GM19455 (cell line): ENCODE data around the gene FIS1.
"Not testable (repeated sequence)": the region's sequence is repeated elsewhere in the genome, so short reads cannot be mapped to it uniquely, and the experiment has no call there.

Experiments
- ATAC-seq: cut with Tn5 transposase; IDR thresholded peaks from one replicate; pipeline ENCODE4 v1.9.1; 2021; ENCODE audit not compliant: unreplicated experiment

Gene FIS1

GRCh38 chr7:101244375-101245146 is at the start of gene FIS1:
Gene FIS1, minus strand, starts transcription at chr7:101245081. Its CDS starts 77 bp downstream, at chr7:101245004.
- peak; percentile 94 for ATAC-seq

DNA sequence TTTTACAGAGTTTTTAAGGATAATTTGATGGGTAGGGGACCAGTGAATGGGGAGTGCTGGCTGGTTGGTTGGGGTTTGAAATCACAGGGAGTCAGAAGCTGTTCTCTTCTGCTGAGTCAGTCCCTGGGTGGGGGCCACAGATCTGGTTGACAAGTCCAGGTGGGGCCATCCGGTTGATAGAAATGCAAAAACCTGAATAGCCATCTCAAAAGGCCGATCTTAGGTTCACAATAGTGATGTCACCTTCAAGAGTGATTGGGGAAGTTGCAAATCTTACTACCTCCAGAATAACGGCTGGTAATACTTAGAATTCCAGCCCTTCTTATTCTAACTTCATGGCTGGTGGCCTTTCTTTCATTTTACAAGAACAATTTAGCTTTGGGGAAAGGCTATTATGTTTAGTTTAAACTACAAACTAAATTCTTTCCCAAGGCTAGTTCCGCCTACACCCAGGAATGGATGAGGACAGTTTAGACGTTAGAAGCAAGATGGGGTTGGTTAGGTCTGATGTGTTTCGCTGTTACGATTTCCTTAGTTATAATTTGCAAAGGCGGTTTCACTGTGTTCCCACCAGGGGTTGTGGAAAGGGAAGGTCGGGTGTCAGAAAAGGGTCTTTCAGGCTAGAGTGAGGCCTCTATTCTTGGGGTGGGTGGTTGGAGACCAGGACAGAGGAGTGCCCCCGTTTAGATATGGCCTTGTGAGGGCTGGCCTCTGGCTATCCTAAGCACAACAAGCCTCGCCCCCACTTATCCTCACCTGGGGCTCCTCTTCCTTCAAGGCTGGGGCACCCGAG is 49.4 kb upstream of the FIS1 start:
- ATAC-seq, result no peak

- ATAC-seq, result not testable (repeated sequence)
Observed at GRCh38 chr7:101293069-101294021, 48.5 kb upstream of the FIS1 start.

GRCh38 chr7:101292566-101292965 is 47.7 kb upstream of the FIS1 start:
- not testable (repeated sequence) for ATAC-seq

- ATAC-seq, result not testable (repeated sequence)
Observed at GRCh38 chr7:101290186-101291037, 45.5 kb upstream of the FIS1 start.

DNA sequence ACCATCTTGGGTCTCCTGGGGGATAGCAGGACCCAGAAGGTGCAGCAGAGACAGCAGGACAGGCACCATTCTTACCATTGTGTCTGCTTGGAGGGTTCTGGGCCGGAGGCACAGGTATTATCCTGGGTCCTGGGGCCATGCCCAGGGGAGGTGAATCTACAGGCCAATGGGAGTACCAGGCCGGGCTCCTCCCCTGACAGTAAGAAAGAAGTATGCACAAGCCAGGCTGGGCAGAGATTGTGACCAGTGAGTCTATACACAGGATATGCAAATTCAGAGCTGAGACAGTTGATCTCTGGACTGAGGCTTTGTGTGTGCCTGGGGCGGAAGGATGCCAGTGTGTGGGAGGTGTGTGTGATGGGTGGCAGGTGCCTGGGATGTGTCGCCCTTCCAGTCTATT is 44.8 kb upstream of the FIS1 start:
- ATAC-seq, result not testable (repeated sequence)

GRCh38 chr7:101288439-101288838 is 43.6 kb upstream of the FIS1 start:
- ATAC-seq, result no peak

DNA sequence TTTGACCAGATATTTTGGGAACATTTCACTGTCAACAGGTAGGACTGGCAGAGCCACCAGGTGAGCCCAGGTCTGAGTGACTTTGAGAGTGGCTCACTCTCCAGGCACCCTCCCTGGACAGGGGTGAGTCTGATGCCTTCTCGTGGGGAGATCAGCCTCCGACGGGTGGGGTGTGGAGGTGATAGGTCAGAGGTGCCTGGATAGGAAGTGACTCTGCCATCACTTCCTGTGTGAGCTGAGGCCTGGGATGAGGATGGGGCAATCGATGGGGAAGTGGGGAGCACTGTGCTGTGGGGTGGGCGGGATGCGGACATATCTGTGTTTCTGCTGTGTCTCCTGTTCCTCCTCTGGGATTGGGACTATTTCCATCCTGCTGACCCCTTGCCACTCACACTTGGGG is 42.2 kb upstream of the FIS1 start:
- no peak for ATAC-seq

DNA sequence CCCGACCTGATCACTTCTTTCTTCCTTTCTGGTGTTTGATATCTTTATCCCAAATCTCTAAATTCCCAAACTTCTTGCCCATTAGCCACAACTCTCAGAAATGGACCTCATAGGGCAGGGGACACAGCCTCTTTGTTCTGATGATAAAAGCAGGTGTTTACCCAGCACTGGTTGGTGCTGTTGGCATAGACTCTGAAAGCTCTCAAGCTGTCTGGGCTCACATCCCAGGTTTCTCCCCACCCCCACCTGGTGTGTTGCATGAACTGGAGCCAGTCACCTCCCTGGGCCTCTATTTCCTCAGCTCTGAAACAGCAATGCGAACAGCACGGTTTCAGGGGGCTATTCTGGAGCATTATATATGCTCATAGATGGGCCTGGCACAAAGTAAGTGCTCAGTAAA is 41.0 kb upstream of the FIS1 start:
- ATAC-seq, result not testable (repeated sequence)

DNA sequence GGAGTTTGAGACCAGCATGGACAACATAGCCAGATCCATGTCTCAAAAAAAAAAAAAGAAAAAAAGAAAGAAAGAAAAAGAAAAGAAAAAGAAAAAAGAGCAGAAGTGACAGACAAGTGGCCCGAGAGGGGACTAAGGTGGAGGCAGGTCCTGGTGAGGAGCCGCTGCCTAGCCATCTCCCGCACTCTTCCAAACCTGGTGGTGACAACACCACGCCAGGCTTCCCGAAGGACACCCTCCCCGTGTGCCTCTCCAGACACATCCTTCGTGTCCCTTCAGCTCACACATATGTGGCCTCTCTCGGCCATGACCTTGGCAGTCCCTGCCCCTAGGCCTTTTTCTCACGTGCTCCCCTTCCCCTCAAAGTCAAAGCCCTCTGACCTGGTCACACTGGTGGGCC is 40.3 kb upstream of the FIS1 start:
- ATAC-seq, result no peak

DNA sequence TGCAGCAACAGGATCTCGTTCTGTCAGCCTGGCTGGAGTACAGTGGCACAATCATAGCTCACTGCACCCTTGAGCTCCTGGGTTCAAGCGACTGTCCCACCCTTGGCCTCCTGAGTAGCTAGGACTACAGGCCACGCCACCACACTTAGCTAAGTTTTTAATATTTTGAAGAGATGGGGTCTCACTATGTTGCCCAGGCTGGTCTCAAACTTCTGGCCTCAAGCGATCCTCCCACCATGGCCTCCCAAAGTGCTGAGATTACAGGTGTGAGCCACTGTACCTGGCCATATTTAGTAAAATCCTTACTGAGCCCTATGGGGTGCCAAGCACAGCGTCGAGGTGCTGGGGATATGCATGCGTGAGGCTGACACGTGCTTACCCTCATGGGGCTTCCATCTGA is 36.0 kb upstream of the FIS1 start:
- not testable (repeated sequence) for ATAC-seq

GRCh38 chr7:101278461-101279292 is 33.8 kb upstream of the FIS1 start:
- no peak for ATAC-seq

- no peak for ATAC-seq
Observed at GRCh38 chr7:101277155-101277554, 32.3 kb upstream of the FIS1 start.

DNA sequence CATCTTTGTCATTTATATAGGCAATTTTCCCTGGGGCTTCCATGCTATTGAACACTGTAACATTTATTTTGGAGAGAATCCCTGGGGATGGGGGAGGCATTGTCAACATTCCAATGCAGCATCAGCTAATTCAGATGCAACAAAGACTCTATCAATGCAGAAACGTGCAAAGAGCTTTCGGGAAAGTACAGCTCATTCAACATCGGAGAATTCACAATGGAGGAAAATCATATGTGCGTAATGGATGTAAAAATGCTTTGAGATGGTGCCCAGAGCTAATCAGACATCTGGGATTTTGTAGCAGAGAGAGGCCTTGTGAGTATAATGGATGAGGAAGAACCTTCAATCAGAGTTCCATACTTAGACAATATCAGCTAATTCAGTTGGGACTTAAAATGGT is 28.3 kb upstream of the FIS1 start:
- ATAC-seq, result no peak

DNA sequence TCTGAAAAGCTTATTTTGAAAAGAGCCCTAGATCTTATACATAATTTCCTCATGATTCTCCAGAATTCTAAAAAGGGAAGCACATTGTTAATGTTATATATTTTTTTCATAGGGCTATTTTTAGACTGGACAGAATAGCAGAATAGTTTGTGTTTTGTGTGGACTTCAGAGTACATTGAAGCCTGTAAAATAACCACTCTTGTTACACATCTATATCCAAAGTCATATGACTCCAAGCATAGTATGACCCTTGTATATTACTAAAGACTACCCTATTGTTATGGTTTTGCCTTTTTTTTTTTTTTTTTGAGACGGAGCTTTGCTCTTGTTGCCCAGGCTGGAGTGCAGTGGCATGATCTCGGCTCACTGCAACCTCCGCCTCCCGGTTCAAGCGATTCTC is 26.1 kb upstream of the FIS1 start:
- ATAC-seq, result no peak

DNA sequence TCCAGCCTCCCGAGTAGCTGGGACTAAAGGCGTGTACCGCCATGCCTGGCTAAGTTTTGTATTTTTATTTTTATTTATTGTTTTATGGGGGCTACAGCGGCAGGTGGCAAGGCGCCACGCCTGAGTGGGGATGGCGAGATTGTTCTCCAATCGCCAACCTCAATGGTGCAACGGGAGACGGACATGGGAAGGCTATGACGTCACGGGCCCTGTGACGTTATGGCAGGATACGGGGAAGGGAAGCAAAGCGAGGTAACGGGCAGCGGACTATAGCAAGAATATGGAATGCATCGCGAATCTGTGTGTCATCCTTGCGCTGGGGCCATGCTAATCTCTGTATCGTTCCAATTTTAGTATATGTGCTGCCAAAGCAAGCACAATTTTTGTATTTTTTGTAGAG is 24.8 kb upstream of the FIS1 start:
- ATAC-seq, result no peak

DNA sequence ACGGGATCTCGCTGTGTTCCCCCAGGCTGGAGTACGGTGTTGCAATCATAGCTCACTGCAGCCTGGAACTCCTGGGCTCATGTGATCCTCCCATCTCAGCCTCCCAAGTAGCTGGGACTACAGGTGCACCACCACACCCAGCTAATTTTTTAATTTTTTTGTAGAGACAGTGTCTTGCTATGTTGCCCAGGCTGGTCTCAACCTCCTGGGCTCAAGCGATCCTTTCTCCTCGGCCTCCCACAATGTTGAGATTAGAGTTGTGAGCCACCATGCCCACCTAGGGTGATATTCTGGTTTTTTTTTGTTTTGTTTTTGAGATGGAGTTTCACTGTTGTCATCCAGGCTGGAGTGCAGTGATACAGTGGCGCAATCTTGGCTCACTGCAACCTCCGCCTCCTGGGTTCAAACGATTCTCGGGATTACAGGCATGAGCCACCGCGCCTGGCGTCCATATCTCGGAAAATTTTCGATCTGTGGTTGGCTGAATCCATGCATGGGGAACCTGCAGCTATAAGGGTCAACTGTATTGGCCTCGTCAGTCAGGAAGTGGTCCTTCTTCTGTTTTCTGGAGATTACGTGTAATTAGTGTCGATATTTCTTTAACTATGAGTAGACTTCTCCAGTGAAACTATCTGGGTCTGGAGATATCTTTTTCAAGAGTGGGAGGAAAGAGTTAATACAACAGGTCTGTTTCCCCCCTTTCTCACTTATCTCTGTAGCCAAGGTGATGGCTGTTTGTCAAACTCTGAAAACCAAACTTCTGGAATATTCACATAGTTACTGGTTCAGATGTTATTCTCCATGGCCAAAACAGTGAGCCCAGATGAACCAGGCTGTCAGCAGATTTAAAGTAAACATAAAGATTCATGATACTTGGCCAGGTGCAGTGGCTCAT is 21.0 kb upstream of the FIS1 start:
- ATAC-seq, result no peak

DNA sequence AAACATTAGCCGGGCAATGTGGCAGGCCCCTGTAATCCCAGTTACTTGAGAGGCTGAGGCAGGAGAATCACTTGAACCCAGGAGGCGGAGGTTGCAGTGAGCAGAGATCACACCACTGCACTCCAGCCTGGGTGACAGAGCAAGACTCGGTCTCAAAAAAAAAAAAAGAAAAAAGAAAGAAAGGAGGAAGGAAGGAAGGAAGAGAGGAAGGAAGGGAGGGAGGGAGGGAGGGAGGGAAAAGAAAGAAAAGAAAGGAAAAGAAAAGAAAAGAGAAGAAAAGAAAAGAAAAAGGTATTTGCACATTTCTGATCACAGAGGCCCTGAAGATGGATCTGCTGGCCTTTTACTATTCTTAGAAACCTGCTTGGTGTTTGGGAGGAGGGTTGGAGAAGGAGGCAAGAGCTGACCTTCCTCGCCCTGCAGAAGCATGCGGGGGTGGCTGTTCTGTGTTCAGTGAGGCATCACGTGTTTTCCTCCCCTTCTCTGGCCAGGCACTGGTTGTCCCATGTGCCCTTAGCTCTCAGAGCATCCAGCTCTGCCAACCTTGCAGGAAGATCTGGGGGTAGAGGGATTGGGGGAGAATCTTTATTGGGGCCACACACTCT is 19.3 kb upstream of the FIS1 start:
- not testable (repeated sequence) for ATAC-seq
